Measurements from ENCODE around the gene PCSK9.

The PCSK9 gene

GRCh38 chr1:55055084-55055882, 15.9 kb downstream of the PCSK9 start:
- H3K36me3 ChIP-seq (ENCODE audit: insufficient read depth, low read length): no peaks in the 10 kb centered on the region; the same call in 1 of the 2 replicates

DNA sequence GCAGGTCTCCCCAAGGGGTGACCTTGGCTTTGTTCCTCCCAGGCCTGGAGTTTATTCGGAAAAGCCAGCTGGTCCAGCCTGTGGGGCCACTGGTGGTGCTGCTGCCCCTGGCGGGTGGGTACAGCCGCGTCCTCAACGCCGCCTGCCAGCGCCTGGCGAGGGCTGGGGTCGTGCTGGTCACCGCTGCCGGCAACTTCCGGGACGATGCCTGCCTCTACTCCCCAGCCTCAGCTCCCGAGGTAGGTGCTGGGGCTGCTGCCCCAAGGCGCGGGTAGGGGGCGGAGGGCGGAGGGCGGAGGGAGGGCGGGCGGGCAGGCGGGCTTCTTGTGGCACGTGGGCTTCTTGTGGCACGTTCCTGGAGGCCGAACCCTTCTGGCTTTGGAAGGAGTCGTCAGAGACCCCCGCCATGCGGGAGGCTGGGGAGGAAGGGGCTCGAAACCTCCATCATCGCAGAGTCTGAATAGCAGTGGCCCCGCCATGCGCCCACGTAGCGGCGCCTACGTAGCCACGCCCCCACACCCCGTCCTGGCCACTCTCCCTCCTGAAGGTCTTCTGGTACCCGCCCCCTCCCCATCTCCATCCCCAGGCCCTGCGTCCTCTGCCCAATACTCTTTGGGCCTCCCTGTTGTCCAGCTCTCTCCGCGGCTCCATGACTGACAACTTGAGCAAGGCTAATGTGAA, 16.7 kb downstream of the PCSK9 start:
- Histone ChIP-seq H3K4me1 (ENCODE audit: insufficient read depth, low read length) (no peaks in the 10 kb centered on the region), H3K9me3 (ENCODE audit: control insufficient read depth, insufficient read depth, low read length) (no peaks in the 10 kb centered on the region), H3K9ac (ENCODE audit: low read depth, low read length) (no peak overlapping the region), H3K36me3 (ENCODE audit: insufficient read depth, low read length) (no peaks in the 10 kb centered on the region; the same call in 1 of the 2 replicates)

More at GRCh38 chr1:55055084-55055882, 15.9 kb downstream of the PCSK9 start:
- Histone ChIP-seq H3K9ac (ENCODE audit: low read depth, low read length) (no peak overlapping the region), H3K4me1 (ENCODE audit: insufficient read depth, low read length) (no peaks in the 10 kb centered on the region), H3K9me3 (ENCODE audit: control insufficient read depth, insufficient read depth, low read length) (no peaks in the 10 kb centered on the region)

DNA sequence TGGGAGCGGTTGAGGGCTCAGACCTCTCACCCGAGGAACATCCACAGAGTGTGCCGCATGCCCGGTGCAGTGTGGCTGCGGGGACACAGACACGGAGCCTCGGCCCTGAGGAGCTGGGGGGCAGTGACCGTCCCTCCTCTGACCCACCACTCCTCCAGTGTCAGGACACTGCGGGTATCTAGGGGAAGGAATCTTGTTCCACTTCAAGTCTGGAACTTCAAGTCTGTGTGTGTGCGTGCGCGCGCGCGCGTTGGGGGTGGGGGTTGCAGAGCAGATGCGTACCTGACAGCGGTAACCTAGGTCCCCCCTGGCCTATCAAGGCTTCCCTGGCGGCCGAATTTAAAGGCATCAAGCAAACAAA, 17.3 kb downstream of the PCSK9 start:
- Histone ChIP-seq H3K4me1 (ENCODE audit: insufficient read depth, low read length) (no peaks in the 10 kb centered on the region), H3K9ac (ENCODE audit: low read depth, low read length) (no peak overlapping the region), H3K36me3 (ENCODE audit: insufficient read depth, low read length) (no peaks in the 10 kb centered on the region; the same call in 1 of the 2 replicates), H3K9me3 (ENCODE audit: control insufficient read depth, insufficient read depth, low read length) (no peaks in the 10 kb centered on the region)

DNA sequence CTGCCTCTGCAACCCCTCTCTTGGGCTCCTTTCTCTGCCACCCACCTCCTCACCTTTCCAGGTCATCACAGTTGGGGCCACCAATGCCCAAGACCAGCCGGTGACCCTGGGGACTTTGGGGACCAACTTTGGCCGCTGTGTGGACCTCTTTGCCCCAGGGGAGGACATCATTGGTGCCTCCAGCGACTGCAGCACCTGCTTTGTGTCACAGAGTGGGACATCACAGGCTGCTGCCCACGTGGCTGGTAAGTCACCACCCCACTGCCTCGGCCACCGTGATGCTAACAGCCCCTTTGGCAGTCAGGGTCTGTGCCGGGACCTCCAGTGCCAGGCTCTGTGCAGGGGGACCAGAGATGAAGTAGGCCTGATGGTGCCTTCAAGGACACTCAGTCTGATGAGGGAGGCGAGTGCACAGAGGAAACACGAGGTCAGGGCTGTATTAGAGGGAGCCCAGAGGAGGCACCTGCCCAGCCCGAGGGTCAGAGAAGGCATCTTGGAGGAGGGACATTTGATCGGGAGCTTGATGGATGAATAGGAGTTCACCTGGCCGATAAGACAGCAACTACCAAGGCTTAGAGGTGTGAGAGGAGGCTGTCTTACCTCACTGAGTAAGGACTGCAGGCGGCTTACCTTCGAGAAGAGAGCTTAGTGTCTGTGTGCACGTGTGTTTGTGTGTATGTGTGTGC, 18.1 kb downstream of the PCSK9 start:
- Histone ChIP-seq H3K4me1 (ENCODE audit: insufficient read depth, low read length) (no peaks in the 10 kb centered on the region), H3K36me3 (ENCODE audit: insufficient read depth, low read length) (no peaks in the 10 kb centered on the region; the same call in 1 of the 2 replicates), H3K9ac (ENCODE audit: low read depth, low read length) (no peak overlapping the region), H3K9me3 (ENCODE audit: control insufficient read depth, insufficient read depth, low read length) (no peaks in the 10 kb centered on the region)

DNA sequence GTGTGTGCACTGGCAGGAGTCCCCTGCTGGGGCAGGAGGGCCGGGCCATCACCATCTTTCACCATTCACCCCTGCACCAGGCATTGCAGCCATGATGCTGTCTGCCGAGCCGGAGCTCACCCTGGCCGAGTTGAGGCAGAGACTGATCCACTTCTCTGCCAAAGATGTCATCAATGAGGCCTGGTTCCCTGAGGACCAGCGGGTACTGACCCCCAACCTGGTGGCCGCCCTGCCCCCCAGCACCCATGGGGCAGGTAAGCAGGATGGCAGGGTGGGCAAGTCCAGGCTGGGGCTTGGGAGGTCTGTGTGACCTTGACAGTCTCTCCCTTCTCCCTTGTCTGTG, 18.6 kb downstream of the PCSK9 start:
- Histone ChIP-seq H3K9ac (ENCODE audit: low read depth, low read length) (no peak overlapping the region), H3K36me3 (ENCODE audit: insufficient read depth, low read length) (no peaks in the 10 kb centered on the region; the same call in 1 of the 2 replicates), H3K9me3 (ENCODE audit: control insufficient read depth, insufficient read depth, low read length) (no peaks in the 10 kb centered on the region), H3K4me1 (ENCODE audit: insufficient read depth, low read length) (no peaks in the 10 kb centered on the region)

DNA sequence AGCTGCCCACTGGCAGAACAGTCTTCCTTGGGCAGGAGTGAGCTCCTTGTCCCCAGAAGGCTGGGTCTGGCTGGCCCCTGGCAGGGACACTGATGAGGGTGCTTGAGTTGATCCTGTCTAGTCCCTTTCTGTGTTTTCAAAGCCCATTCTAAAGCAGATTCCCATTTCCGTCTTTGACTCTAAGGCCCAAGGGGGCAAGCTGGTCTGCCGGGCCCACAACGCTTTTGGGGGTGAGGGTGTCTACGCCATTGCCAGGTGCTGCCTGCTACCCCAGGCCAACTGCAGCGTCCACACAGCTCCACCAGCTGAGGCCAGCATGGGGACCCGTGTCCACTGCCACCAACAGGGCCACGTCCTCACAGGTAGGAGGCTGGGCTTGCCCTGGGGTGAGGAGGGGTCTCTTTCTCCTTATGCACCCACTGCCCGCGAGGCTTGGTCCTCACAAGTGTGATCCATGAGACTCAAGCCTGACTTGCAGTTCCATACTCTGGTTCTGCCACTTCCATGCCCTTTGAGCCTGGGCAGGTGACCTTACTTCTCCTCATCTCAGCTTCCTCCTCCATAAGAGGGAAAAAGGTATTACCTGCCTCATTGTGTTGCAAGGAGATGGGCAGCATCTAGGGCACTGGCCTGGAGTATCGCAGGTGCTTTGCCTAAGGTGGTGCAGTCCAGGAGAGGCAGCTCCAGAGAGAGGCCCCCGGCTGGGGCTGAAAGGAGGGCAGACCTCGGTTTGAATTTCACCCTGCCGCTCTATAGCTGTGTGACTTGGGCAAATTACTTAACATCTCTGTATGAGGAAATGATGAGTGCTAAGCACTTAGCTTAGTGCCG, 20.2 kb downstream of the PCSK9 start:
- Histone ChIP-seq H3K36me3 (ENCODE audit: insufficient read depth, low read length) (no peaks in the 10 kb centered on the region; the same call in 1 of the 2 replicates), H3K9ac (ENCODE audit: low read depth, low read length) (no peak overlapping the region), H3K4me1 (ENCODE audit: insufficient read depth, low read length) (no peaks in the 10 kb centered on the region), H3K9me3 (ENCODE audit: control insufficient read depth, insufficient read depth, low read length) (no peaks in the 10 kb centered on the region)

- Histone ChIP-seq H3K36me3 (ENCODE audit: insufficient read depth, low read length) (no peaks in the 10 kb centered on the region; the same call in 1 of the 2 replicates), H3K9me3 (ENCODE audit: control insufficient read depth, insufficient read depth, low read length) (no peaks in the 10 kb centered on the region), H3K4me1 (ENCODE audit: insufficient read depth, low read length) (no peaks in the 10 kb centered on the region), H3K9ac (ENCODE audit: low read depth, low read length) (no peak overlapping the region)
These were observed 21.0 kb downstream of the PCSK9 start for GRCh38 chr1:55060133-55060999.

DNA sequence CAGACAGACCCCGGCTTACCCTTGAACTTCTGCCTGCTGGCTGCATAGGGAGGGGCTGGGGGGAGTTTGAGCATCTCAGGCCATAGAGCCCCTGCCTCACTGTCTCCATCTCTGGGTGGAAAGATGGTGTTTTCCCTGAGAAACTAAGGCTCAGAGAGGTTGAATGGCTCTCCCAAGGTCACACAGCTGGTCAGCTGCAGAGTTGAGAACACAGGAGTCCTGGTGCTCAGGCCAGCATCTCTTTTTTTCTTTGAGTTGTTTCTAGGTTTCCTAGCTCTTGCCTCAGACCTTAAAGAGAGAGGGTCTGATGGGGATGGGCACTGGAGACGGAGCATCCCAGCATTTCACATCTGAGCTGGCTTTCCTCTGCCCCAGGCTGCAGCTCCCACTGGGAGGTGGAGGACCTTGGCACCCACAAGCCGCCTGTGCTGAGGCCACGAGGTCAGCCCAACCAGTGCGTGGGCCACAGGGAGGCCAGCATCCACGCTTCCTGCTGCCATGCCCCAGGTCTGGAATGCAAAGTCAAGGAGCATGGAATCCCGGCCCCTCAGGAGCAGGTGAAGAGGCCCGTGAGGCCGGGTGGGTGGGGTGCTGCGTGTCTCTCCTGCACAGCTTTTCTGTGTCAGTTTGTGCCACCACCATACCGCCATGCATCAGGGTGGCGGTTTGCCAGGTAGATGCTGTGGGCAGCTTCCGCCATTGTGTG, 21.8 kb downstream of the PCSK9 start:
- Histone ChIP-seq H3K4me1 (ENCODE audit: insufficient read depth, low read length) (no peaks in the 10 kb centered on the region), H3K9me3 (ENCODE audit: control insufficient read depth, insufficient read depth, low read length) (no peaks in the 10 kb centered on the region), H3K9ac (ENCODE audit: low read depth, low read length) (no peak overlapping the region), H3K36me3 (ENCODE audit: insufficient read depth, low read length) (no peaks in the 10 kb centered on the region; the same call in 1 of the 2 replicates)

- no peaks in the 10 kb centered on the region; the same call in 1 of the 2 replicates for H3K36me3 ChIP-seq (ENCODE audit: insufficient read depth, low read length)
- H3K9ac ChIP-seq (ENCODE audit: low read depth, low read length): no peak overlapping the region
- H3K9me3 ChIP-seq (ENCODE audit: control insufficient read depth, insufficient read depth, low read length): no peaks in the 10 kb centered on the region
- no peaks in the 10 kb centered on the region for H3K4me1 ChIP-seq (ENCODE audit: insufficient read depth, low read length)
These were observed 22.5 kb downstream of the PCSK9 start for GRCh38 chr1:55061706-55062321.

- H3K9ac ChIP-seq (ENCODE audit: low read depth, low read length): no peak overlapping the region
- H3K36me3 ChIP-seq (ENCODE audit: insufficient read depth, low read length): peaks cover 6% of the 10 kb centered on the region; the same call in 1 of the 2 replicates
- no peaks in the 10 kb centered on the region for H3K9me3 ChIP-seq (ENCODE audit: control insufficient read depth, insufficient read depth, low read length)
- no peaks in the 10 kb centered on the region for H3K4me1 ChIP-seq (ENCODE audit: insufficient read depth, low read length)
These were observed 23.6 kb downstream of the PCSK9 start for GRCh38 chr1:55062801-55063576.

GRCh38 chr1:55063577-55063942, 24.2 kb downstream of the PCSK9 start:
- peaks cover 6% of the 10 kb centered on the region; the same call in 1 of the 2 replicates for H3K36me3 ChIP-seq (ENCODE audit: insufficient read depth, low read length)
- no peaks in the 10 kb centered on the region for H3K4me1 ChIP-seq (ENCODE audit: insufficient read depth, low read length)
- H3K9ac ChIP-seq (ENCODE audit: low read depth, low read length): no peak overlapping the region
- H3K9me3 ChIP-seq (ENCODE audit: control insufficient read depth, insufficient read depth, low read length): no peaks in the 10 kb centered on the region

GRCh38 chr1:55064071-55064581, 24.8 kb downstream of the PCSK9 start:
- Histone ChIP-seq H3K36me3 (ENCODE audit: insufficient read depth, low read length) (peaks cover 6% of the 10 kb centered on the region; the same call in 1 of the 2 replicates), H3K9me3 (ENCODE audit: control insufficient read depth, insufficient read depth, low read length) (no peaks in the 10 kb centered on the region), H3K4me1 (ENCODE audit: insufficient read depth, low read length) (no peaks in the 10 kb centered on the region), H3K9ac (ENCODE audit: low read depth, low read length) (no peak overlapping the region)

Data from ES-I3 (cell line).